HG03442 (cell line): ENCODE measurements around the gene ROBO1.
"Not testable (repeated sequence)": the region's sequence is repeated elsewhere in the genome, so short reads cannot be mapped to it uniquely, and the experiment has no call there.

Experiments used
- ATAC-seq: cut with Tn5 transposase; IDR thresholded peaks from one replicate; pipeline ENCODE4 v1.9.1; 2021; ENCODE audit warnings: mild to moderate bottlenecking, moderate library complexity; ENCODE audit not compliant: unreplicated experiment

ROBO1 gene

GRCh38 chr3:78764634-78765033, 1003.2 kb downstream of the ROBO1 start:
- ATAC-seq: no peak

- no peak for ATAC-seq
These were observed 1005.7 kb downstream of the ROBO1 start for GRCh38 chr3:78762121-78762520.

GRCh38 chr3:78761126-78761525, 1006.7 kb downstream of the ROBO1 start:
- no peak for ATAC-seq

GRCh38 chr3:78757731-78758130, 1010.1 kb downstream of the ROBO1 start:
- no peak for ATAC-seq

GRCh38 chr3:78754066-78754743, 1013.6 kb downstream of the ROBO1 start:
- ATAC-seq: no peak

- no peak for ATAC-seq
These were observed 1016.5 kb downstream of the ROBO1 start for GRCh38 chr3:78751266-78751665.

GRCh38 chr3:78750291-78750690, 1017.5 kb downstream of the ROBO1 start:
- not testable (repeated sequence) for ATAC-seq

- no peak for ATAC-seq
These were observed 1018.7 kb downstream of the ROBO1 start for GRCh38 chr3:78749056-78749455.

- ATAC-seq: no peak
These were observed 1022.0 kb downstream of the ROBO1 start for GRCh38 chr3:78745847-78746246.

- ATAC-seq: no peak
These were observed 1025.3 kb downstream of the ROBO1 start for GRCh38 chr3:78742491-78742890.

- no peak for ATAC-seq
These were observed 1025.8 kb downstream of the ROBO1 start for GRCh38 chr3:78742041-78742440.

- no peak for ATAC-seq
These were observed 1026.6 kb downstream of the ROBO1 start for GRCh38 chr3:78741066-78741645.

- ATAC-seq: no peak
These were observed 1029.0 kb downstream of the ROBO1 start for GRCh38 chr3:78738833-78739232.

GRCh38 chr3:78737988-78738387, 1029.8 kb downstream of the ROBO1 start:
- ATAC-seq: no peak

GRCh38 chr3:78736863-78737262, 1030.9 kb downstream of the ROBO1 start:
- ATAC-seq: no peak

- no peak for ATAC-seq
These were observed 1033.7 kb downstream of the ROBO1 start for GRCh38 chr3:78734048-78734637.

GRCh38 chr3:78732893-78733292, 1034.9 kb downstream of the ROBO1 start:
- ATAC-seq: no peak

- ATAC-seq: no peak
These were observed 1035.3 kb downstream of the ROBO1 start for GRCh38 chr3:78732471-78732870.

GRCh38 chr3:78729946-78730345, 1037.9 kb downstream of the ROBO1 start:
- no peak for ATAC-seq

GRCh38 chr3:78728406-78729145, 1039.2 kb downstream of the ROBO1 start:
- ATAC-seq: no peak

GRCh38 chr3:78726545-78726944, 1041.3 kb downstream of the ROBO1 start:
- ATAC-seq: no peak
